H1 (cell line): Measurements from ENCODE around the gene FRA10AC1. TPM values are rescaled to one million over a fixed set of nuclear protein-coding genes. Genes with fewer than 3 reads are reported as not detected.

Experiments
- CTCF ChIA-PET: fragments of 300-600 bp; sonication (Branson Sonifier 250); formaldehyde crosslinking; loops from one replicate; lab custom pipeline; 2021; ENCODE audit not compliant: partially characterized antibody; lab: Charles Lee
- POLR2A ChIA-PET: fragments of 300-600 bp; sonication (Branson Sonifier 250); formaldehyde crosslinking; loops from one replicate; lab custom pipeline; 2021; ENCODE audit warnings: inconsistent platforms; ENCODE audit not compliant: partially characterized antibody; lab: Charles Lee
- DNase-seq, 2 experiments: peaks; one replicate each; pipeline versions ENCODE4 v3.0.0 to v3.0.0-alpha.2; 2010 to 2022; ENCODE audit warnings: low spot score in 2 of 2, low read depth in 1 of 2, mixed read lengths in 1 of 2
- FAIRE-seq: peaks from 2 replicates; lab custom pipeline; 2011; peaks lifted over from hg19 to GRCh38; lab: Jason Lieb, UNC
- H2AFZ ChIP-seq: 2 replicates; pipeline ENCODE4 v1.8.1; 2012; ENCODE audit warnings: low read length, inconsistent platforms
- H2AK5ac ChIP-seq: 2 replicates; pipeline ENCODE4 v1.6.1; 2013; ENCODE audit warnings: low read depth, low read length
- H2BK120ac ChIP-seq: replicated peaks from 2 replicates; pipeline ENCODE3; 2013; ENCODE audit warnings: low read depth, low read length, inconsistent platforms
- H2BK12ac ChIP-seq: 2 replicates; pipeline ENCODE4 v1.6.1; 2013; ENCODE audit warnings: low read depth, low read length
- H2BK15ac ChIP-seq: 2 replicates; pipeline ENCODE4 v1.6.1; 2013; ENCODE audit warnings: low read length
- H2BK20ac ChIP-seq: 2 replicates; pipeline ENCODE4 v1.6.1; 2013; ENCODE audit warnings: low read length
- H2BK5ac ChIP-seq: 2 replicates; pipeline ENCODE4 v1.6.1; 2013; ENCODE audit warnings: low read depth, low read length
- H3K14ac ChIP-seq: 2 replicates; pipeline ENCODE4 v1.6.1; 2013; ENCODE audit warnings: inconsistent platforms; ENCODE audit not compliant: insufficient read length
- H3K18ac ChIP-seq: 2 replicates; pipeline ENCODE4 v1.6.1; 2013; ENCODE audit warnings: low read length; ENCODE audit errors: extremely low read depth
- H3K23ac ChIP-seq: 2 replicates; pipeline ENCODE4 v1.6.1; 2013; ENCODE audit warnings: inconsistent platforms; ENCODE audit not compliant: insufficient read length
- H3K23me2 ChIP-seq: 2 replicates; pipeline ENCODE4 v1.6.1; 2013; ENCODE audit warnings: low read depth, low read length
- H3K27ac ChIP-seq: 2 replicates; pipeline ENCODE4 v1.6.1; 2011; ENCODE audit warnings: low read depth, low read length, inconsistent platforms
- H3K27me3 ChIP-seq, 4 experiments: replicated peaks in 1 of 4; 1 replicate in 1 of 4; 2 replicates in 3 of 4; pipeline versions ENCODE4 v1.6.1 to v1.8.1; 2011 to 2013; ENCODE audit warnings: low read length in 3 of 4, mild to moderate bottlenecking in 3 of 4, inconsistent platforms in 2 of 4, mixed read lengths in 2 of 4, moderate library complexity in 1 of 4; ENCODE audit not compliant: control insufficient read depth in 3 of 4, insufficient read depth in 3 of 4; ENCODE audit errors: extremely low read depth in 1 of 4
- H3K36me3 ChIP-seq, 4 experiments: 2 replicates each; pipeline versions ENCODE4 v1.6.1 to v1.8.1; 2011 to 2013; ENCODE audit warnings: mild to moderate bottlenecking in 4 of 4, low read length in 3 of 4, moderate library complexity in 2 of 4, control low read depth in 1 of 4, inconsistent platforms in 1 of 4; ENCODE audit not compliant: insufficient read depth in 4 of 4, control insufficient read depth in 2 of 4
- H3K4ac ChIP-seq: replicated peaks from 2 replicates; pipeline ENCODE3; 2013; ENCODE audit warnings: low read length, low read depth, mixed read lengths, inconsistent platforms; ENCODE audit not compliant: insufficient read length
- H3K4me1 ChIP-seq, 4 experiments: replicated peaks in 1 of 4; 1 replicate in 1 of 4; 2 replicates in 3 of 4; pipeline versions ENCODE4 v1.6.1 to v1.8.1; 2011 to 2013; ENCODE audit warnings: low read length in 3 of 4, inconsistent platforms in 2 of 4, mixed read lengths in 1 of 4; ENCODE audit not compliant: insufficient read depth in 4 of 4, control insufficient read depth in 3 of 4
- H3K4me2 ChIP-seq, 2 experiments: 2 replicates each; pipeline versions ENCODE4 v1.6.1 to v1.8.1; 2011 to 2013; ENCODE audit warnings: low read depth in 2 of 2, low read length in 2 of 2, control low read depth in 1 of 2, inconsistent platforms in 1 of 2, mild to moderate bottlenecking in 1 of 2; ENCODE audit not compliant: insufficient read depth in 1 of 2
- H3K4me3 ChIP-seq, 4 experiments: fragments of 200-600, 300-600 bp in 1 of 4; sonication (generic), shearing (Covaris generic), sonication (Bioruptor Twin) in 1 of 4; 2 replicates each; pipeline versions ENCODE4 v1.5.1 to v1.8.1; 2011 to 2016; ENCODE audit warnings: low read length in 4 of 4, low read depth in 3 of 4, control low read depth in 2 of 4, inconsistent platforms in 2 of 4, mild to moderate bottlenecking in 2 of 4, mixed read lengths in 1 of 4, moderate library complexity in 1 of 4; ENCODE audit not compliant: insufficient read depth in 2 of 4; ENCODE audit errors: extremely low read depth in 1 of 4
- H3K56ac ChIP-seq: replicated peaks from 2 replicates; pipeline ENCODE3; 2013; ENCODE audit warnings: low read depth, mild to moderate bottlenecking, mixed read lengths, low read length, inconsistent platforms; ENCODE audit not compliant: insufficient read length
- H3K79me1 ChIP-seq: 2 replicates; pipeline ENCODE4 v1.6.1; 2013; ENCODE audit warnings: low read depth, low read length, control low read depth
- H3K79me2 ChIP-seq, 2 experiments: 2 replicates each; pipeline versions ENCODE4 v1.6.1 to v1.8.1; 2012 to 2013; ENCODE audit warnings: low read length in 2 of 2, mild to moderate bottlenecking in 2 of 2, inconsistent platforms in 1 of 2; ENCODE audit not compliant: insufficient read depth in 2 of 2, control insufficient read depth in 1 of 2
- H3K9ac ChIP-seq, 4 experiments: replicated peaks in 1 of 4; 1 replicate in 1 of 4; 2 replicates in 3 of 4; pipeline versions ENCODE4 v1.6.1 to v1.8.1; 2011 to 2013; ENCODE audit warnings: low read depth in 3 of 4, low read length in 3 of 4, control low read depth in 2 of 4, mild to moderate bottlenecking in 2 of 4, moderate library complexity in 2 of 4, inconsistent platforms in 1 of 4; ENCODE audit errors: extremely low read depth in 1 of 4
- H3K9me3 ChIP-seq, 2 experiments: 2 replicates each; pipeline versions ENCODE4 v1.6.1 to v1.8.1; 2012 to 2013; ENCODE audit warnings: mild to moderate bottlenecking in 2 of 2, moderate library complexity in 2 of 2, control low read depth in 1 of 2, inconsistent platforms in 1 of 2, low read depth in 1 of 2, low read length in 1 of 2, mixed read lengths in 1 of 2; ENCODE audit not compliant: insufficient read depth in 2 of 2
- H4K20me1 ChIP-seq, 2 experiments: replicated peaks in 1 of 2; 2 replicates each; pipeline versions ENCODE3 to v1.8.1; 2011 to 2013; ENCODE audit warnings: inconsistent platforms in 2 of 2, low read length in 2 of 2, mild to moderate bottlenecking in 1 of 2; ENCODE audit not compliant: insufficient read depth in 2 of 2, control insufficient read depth in 1 of 2
- H4K5ac ChIP-seq: 2 replicates; pipeline ENCODE4 v1.6.1; 2013; ENCODE audit warnings: low read length, low read depth, mixed read lengths, inconsistent platforms; ENCODE audit not compliant: insufficient read length
- H4K8ac ChIP-seq: 2 replicates; pipeline ENCODE4 v1.8.0; 2013; ENCODE audit warnings: mild to moderate bottlenecking, moderate library complexity, low read length, inconsistent platforms; ENCODE audit not compliant: insufficient read depth; ENCODE audit errors: extremely low read depth
- H4K91ac ChIP-seq: replicated peaks from 2 replicates; pipeline ENCODE3; 2013; ENCODE audit warnings: low read length, mixed read lengths, inconsistent platforms; ENCODE audit not compliant: insufficient read length
- CBX8 ChIP-seq: fragments of 300-800, 300-1000 bp; sonication (generic); IDR thresholded peaks from 2 replicates; pipeline ENCODE4 v1.7.1; 2016; ENCODE audit warnings: low read depth, low read length, borderline replicate concordance
- CTCF ChIP-seq, 3 experiments: IDR thresholded peaks; 1 replicate in 2 of 3; 2 replicates in 1 of 3; pipeline versions ENCODE4 v1.5.1 to v1.6.1; 2011; ENCODE audit warnings: low read length in 3 of 3, mild to moderate bottlenecking in 3 of 3, inconsistent platforms in 2 of 3, low read depth in 1 of 3, moderate library complexity in 1 of 3; ENCODE audit not compliant: insufficient read depth in 1 of 3; ENCODE audit errors: control extremely low read depth in 1 of 3
- WGBS, 2 experiments: shearing (Covaris generic) in 1 of 2; methylation state at CpG; one replicate each; pipeline versions ENCODE4 v1.1.6 to v1.1.7; 2013 to 2015; ENCODE audit warnings: low lambda C conversion rate in 2 of 2, mixed read lengths in 2 of 2, inconsistent platforms in 1 of 2, low coverage in 1 of 2, missing lambda C conversion rate in 1 of 2; ENCODE audit not compliant: insufficient replicate concordance in 2 of 2, insufficient coverage in 1 of 2, insufficient read length in 1 of 2; ENCODE audit errors: extremely low coverage in 1 of 2, missing lambda C conversion rate in 1 of 2; 5-methylcytosine and 5-hydroxymethylcytosine counted together
- polyA plus RNA-seq, 7 experiments: library from polyadenylated mRNA; depleted of rRNA in 3 of 7; stranded (reverse) in 5 of 7; unstranded in 2 of 7; fragments of >200 nt in 5 of 7; fragments of 200-250 nt in 2 of 7; gene quantifications; 1 replicate in 5 of 7; 2 replicates in 1 of 7; 4 replicates in 1 of 7; pipeline versions ENCODE4 v1.2.1 to v1.2.3, GENCODE V29; 2011 to 2013; ENCODE audit warnings: missing spikeins in 2 of 7, mixed read lengths in 2 of 7
- total RNA-seq: library from RNA; stranded (reverse); fragmentation: NEBNext Ultra II Directional; extraction: Animal tissue kit (Norgen Biotek cat#: 25700); gene quantifications from 2 replicates; pipeline ENCODE4 v1.2.1, GENCODE V29; 2021

The FRA10AC1 gene
- total and polyA plus RNA-seq, 2 of the 8 experiments (the other 6 are each of a cell fraction or from before 2014, with no cell fraction given): 4.4 to 13.5 TPM

- H3K9ac ChIP-seq: no peak overlapping the region
- H3K4me1 ChIP-seq: no peaks in the 10 kb centered on the region
- CTCF ChIA-PET: no interaction called here
- no peak overlapping the region for H2AFZ ChIP-seq
- H2BK15ac ChIP-seq: no peak overlapping the region
- no peak overlapping the region for H3K4me3 ChIP-seq
- H2BK20ac ChIP-seq: no peak overlapping the region
- no peak overlapping the region for H3K56ac ChIP-seq
- no peak overlapping the region for H2AK5ac ChIP-seq
- no peak overlapping the region for H3K23ac ChIP-seq
- no peak overlapping the region for H4K5ac ChIP-seq
- H3K79me2 ChIP-seq: no peaks in the 10 kb centered on the region
- H3K27me3 ChIP-seq: no peaks in the 10 kb centered on the region
- no peak overlapping the region for H3K4me2 ChIP-seq
- H3K23me2 ChIP-seq: no peaks in the 10 kb centered on the region
- FAIRE-seq: no peak
- no peak for TF ChIP-seq CBX8
- no peak for TF ChIP-seq CTCF (IDR thresholded peaks at IDR 0.05; ENCODE audit: control extremely low read depth in 1 of 3, insufficient read depth in 1 of 3, low read depth in 1 of 3, low read length in 3 of 3)
- TF ChIP-seq, all 59 proteins: peak for 0
- Histone ChIP-seq H4K91ac (no peak overlapping the region), H3K36me3 (no peaks in the 10 kb centered on the region), H3K79me1 (no peaks in the 10 kb centered on the region), H2BK5ac (no peak overlapping the region), H4K20me1 (no peaks in the 10 kb centered on the region), H3K4ac (no peak overlapping the region), H2BK120ac (no peak overlapping the region), H3K9me3 (no peaks in the 10 kb centered on the region), H4K8ac (no peak overlapping the region), H3K27ac (no peak overlapping the region), H3K18ac (no peak overlapping the region), H3K14ac (no peak overlapping the region), H2BK12ac (no peak overlapping the region)
- no peak for DNase-seq
- POLR2A ChIA-PET: interaction anchor here (1.4 kb wide), 1 partner anchor 8 kb away, joined by 3 read pairs; the partner anchor contains the start of gene FRA10AC1
- WGBS, 2 experiments: 82% methylated on average over 5 of the region's 5 CpGs; no CpG with 5 or more reads in 1 of the 2 experiments
These were observed 8.0 kb upstream of the FRA10AC1 start for GRCh38 chr10:93710333-93710909.
